ENCODE results near the gene MBNL2. TPM values are rescaled to one million over a fixed set of nuclear protein-coding genes. Genes with fewer than 3 reads are reported as not detected.

Gene MBNL2
- total and polyA plus RNA-seq, 10 of the 15 experiments (the other 5 are each of a cell fraction or from before 2014, with no cell fraction given), result 1.6 to 9.7 (median 6.7) TPM

DNA sequence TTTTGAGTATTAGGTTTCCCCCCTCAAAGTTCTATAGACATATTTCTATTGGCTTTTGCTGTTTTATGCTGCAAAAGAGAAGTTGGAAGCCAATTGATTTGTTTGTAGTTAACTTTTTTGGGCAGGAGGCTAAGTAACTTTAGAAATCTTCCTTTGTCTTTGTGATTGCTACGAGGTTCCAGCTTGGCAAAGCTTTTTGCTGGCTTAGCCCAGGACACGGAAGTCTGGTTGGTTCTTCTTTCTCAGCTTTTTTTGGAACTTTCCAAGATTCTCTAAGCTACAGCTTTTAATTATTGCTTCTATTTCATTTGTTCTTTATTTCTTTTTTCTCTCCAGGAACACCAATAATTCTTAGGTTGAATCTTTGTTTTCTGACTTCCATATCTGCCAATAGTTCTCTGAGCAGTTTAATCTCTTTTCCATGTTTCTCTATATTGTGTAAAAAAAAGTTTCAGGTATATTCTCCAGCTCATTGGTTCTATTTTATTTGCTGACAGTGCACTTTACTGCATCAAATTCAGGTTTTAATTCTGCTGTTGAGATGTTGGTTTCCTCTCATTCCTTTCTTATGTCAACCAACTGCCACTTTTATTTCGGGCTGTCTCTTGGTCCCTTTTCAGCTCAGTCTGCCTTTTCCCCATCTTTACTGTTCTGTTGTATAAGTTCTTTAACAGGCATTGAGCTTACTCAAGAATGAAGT, 27.8 kb downstream of the MBNL2 start:
- Histone ChIP-seq H3K27me3 (replicated peaks in 1 of 2; ENCODE audit: control insufficient read depth in 2 of 2, insufficient read depth in 2 of 2, low read length in 1 of 2) (no peaks in the 10 kb centered on the region), H3K9ac (ENCODE audit: control insufficient read depth, insufficient read depth, low read length) (no peak overlapping the region), H3K9me3 (replicated peaks; ENCODE audit: control insufficient read depth, insufficient read depth, low read length) (no peaks in the 10 kb centered on the region), H3K27ac (ENCODE audit: control insufficient read depth, insufficient read depth) (no peak overlapping the region), H4K20me1 (ENCODE audit: control insufficient read depth, insufficient read depth) (no peaks in the 10 kb centered on the region), H3K4me1 (ENCODE audit: control insufficient read depth, insufficient read depth, low read length) (no peaks in the 10 kb centered on the region), H3K36me3 (ENCODE audit: control insufficient read depth in 2 of 2, insufficient read depth in 2 of 2, low read length in 1 of 2) (no peaks in the 10 kb centered on the region), H3K79me2 (ENCODE audit: control insufficient read depth, insufficient read depth, low read length) (no peaks in the 10 kb centered on the region), H3K4me2 (ENCODE audit: control insufficient read depth, insufficient read depth) (no peak overlapping the region), H3K4me3 (no peak overlapping the region), H2AFZ (ENCODE audit: control insufficient read depth, low read depth, low read length) (no peak overlapping the region)
- POLR2A ChIA-PET, result interaction anchor here (0.5 to 1.0 kb wide), 3 partner anchors 18 to 25 kb away, joined by 3 read pairs; no protein-coding TSS in a partner anchor
- in situ Hi-C loops (cut with MboI) (no loop called here), intact Hi-C loops (cut with micrococcal nuclease; ENCODE audit: unreplicated experiment) (no loop called here)
- FAIRE-seq (no peak), ATAC-seq (no peak), DNase-seq (ENCODE audit: low read depth, low spot score) (no peak)
- TF ChIP-seq RFX5 (IDR thresholded peaks at IDR 0.05; ENCODE audit: low read depth, low read length), result no peak
- TF ChIP-seq FOS (IDR thresholded peaks at IDR 0.05; ENCODE audit: borderline replicate concordance, extremely low read depth, insufficient read length), result no peak
- no peak for TF ChIP-seq HDAC6 (IDR thresholded peaks at IDR 0.05; ENCODE audit: unreplicated experiment)
- TF ChIP-seq, protein P1, sequence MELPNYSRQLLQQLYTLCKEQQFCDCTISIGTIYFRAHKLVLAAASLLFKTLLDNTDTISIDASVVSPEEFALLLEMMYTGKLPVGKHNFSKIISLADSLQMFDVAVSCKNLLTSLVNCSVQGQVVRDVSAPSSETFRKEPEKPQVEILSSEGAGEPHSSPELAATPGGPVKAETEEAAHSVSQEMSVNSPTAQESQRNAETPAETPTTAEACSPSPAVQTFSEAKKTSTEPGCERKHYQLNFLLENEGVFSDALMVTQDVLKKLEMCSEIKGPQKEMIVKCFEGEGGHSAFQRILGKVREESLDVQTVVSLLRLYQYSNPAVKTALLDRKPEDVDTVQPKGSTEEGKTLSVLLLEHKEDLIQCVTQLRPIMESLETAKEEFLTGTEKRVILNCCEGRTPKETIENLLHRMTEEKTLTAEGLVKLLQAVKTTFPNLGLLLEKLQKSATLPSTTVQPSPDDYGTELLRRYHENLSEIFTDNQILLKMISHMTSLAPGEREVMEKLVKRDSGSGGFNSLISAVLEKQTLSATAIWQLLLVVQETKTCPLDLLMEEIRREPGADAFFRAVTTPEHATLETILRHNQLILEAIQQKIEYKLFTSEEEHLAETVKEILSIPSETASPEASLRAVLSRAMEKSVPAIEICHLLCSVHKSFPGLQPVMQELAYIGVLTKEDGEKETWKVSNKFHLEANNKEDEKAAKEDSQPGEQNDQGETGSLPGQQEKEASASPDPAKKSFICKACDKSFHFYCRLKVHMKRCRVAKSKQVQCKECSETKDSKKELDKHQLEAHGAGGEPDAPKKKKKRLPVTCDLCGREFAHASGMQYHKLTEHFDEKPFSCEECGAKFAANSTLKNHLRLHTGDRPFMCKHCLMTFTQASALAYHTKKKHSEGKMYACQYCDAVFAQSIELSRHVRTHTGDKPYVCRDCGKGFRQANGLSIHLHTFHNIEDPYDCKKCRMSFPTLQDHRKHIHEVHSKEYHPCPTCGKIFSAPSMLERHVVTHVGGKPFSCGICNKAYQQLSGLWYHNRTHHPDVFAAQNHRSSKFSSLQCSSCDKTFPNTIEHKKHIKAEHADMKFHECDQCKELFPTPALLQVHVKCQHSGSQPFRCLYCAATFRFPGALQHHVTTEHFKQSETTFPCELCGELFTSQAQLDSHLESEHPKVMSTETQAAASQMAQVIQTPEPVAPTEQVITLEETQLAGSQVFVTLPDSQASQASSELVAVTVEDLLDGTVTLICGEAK (IDR thresholded peaks at IDR 0.05; ENCODE audit: borderline replicate concordance), result no peak
- no peak for TF ChIP-seq SRF (IDR thresholded peaks at IDR 0.05; ENCODE audit: low read depth in 2 of 2, low read length in 2 of 2)
- TF ChIP-seq FOXK2 (IDR thresholded peaks at IDR 0.05), result no peak
- no TSS peak for BruUV-seq (replicated peaks)
- SMC1A ChIA-PET (ENCODE audit: uncharacterized antibody, unreplicated experiment), result interaction anchor here (0.6 to 2.5 kb wide), 8 partner anchors 9 to 78 kb away, joined by 3 to 23 read pairs (median 4); partner anchors contain the start of gene MBNL2
- 83% methylated on average over 3 of the region's 3 CpGs for WGBS (ENCODE audit: insufficient coverage, insufficient replicate concordance, low lambda C conversion rate, missing lambda C conversion rate)
- CTCF ChIA-PET, result interaction anchor here (0.9 to 1.2 kb wide), 3 partner anchors 16 to 140 kb away, joined by 3 to 6 read pairs (median 5); no protein-coding TSS in a partner anchor
- RAD21 ChIA-PET (ENCODE audit: unreplicated experiment), result interaction anchor here (0.7 to 1.3 kb wide), 2 partner anchors 22 to 385 kb away, joined by 3 read pairs; no protein-coding TSS in a partner anchor

Data from GM12878 (cell line).